Endothelial cell of umbilical vein (primary cell): ENCODE results near the gene NUDT21. TPM values are rescaled to one million over a fixed set of nuclear protein-coding genes. Genes with fewer than 3 reads are reported as not detected.

Experiments used
- BruUV-seq: library from RNA; stranded (reverse); fragments of 400-500 nt; replicated peaks from 2 replicates; lab custom pipeline; 2021; lab: Mats Ljungman, UMichigan
- CTCF ChIA-PET: fragments of 300-600, 350-600 bp; sonication (Branson Sonifier 250); formaldehyde crosslinking; loops from one replicate; lab custom pipeline; 2021; ENCODE audit warnings: antibody characterized with exemption, inconsistent platforms; lab: Charles Lee
- POLR2A ChIA-PET: fragments of 300-600, 350-600 bp; sonication (Branson Sonifier 250); formaldehyde crosslinking; loops from one replicate; lab custom pipeline; 2021; ENCODE audit warnings: antibody characterized with exemption, inconsistent platforms; lab: Charles Lee
- DNase-seq: peaks from one replicate; pipeline ENCODE4 v3.0.0-alpha.2; 2011; ENCODE audit warnings: low read depth, low spot score
- FAIRE-seq: peaks from 2 replicates; lab custom pipeline; 2011; peaks lifted over from hg19 to GRCh38; lab: Jason Lieb, UNC
- H2AFZ ChIP-seq: 2 replicates; pipeline ENCODE4 v1.6.0; 2012; ENCODE audit warnings: low read depth, low read length, control low read depth, inconsistent platforms
- H3K27ac ChIP-seq: 2 replicates; pipeline ENCODE4 v1.5.1; 2011; ENCODE audit warnings: low read depth, mild to moderate bottlenecking, control low read depth, low read length, moderate library complexity; ENCODE audit not compliant: insufficient read depth
- H3K27me3 ChIP-seq, 2 experiments: 2 replicates each; pipeline versions ENCODE4 v1.6.0 to v1.6.1; 2011; ENCODE audit warnings: low read length in 2 of 2, mixed read lengths in 1 of 2; ENCODE audit not compliant: control insufficient read depth in 2 of 2, insufficient read depth in 2 of 2
- H3K36me3 ChIP-seq, 2 experiments: 2 replicates in 1 of 2; 3 replicates in 1 of 2; pipeline ENCODE4 v1.5.1; 2011; ENCODE audit warnings: low read length in 2 of 2, mild to moderate bottlenecking in 1 of 2, moderate library complexity in 1 of 2; ENCODE audit not compliant: control insufficient read depth in 2 of 2, insufficient read depth in 2 of 2; ENCODE audit errors: extremely low read depth in 1 of 2
- H3K4me1 ChIP-seq: 3 replicates; pipeline ENCODE4 v1.5.1; 2011; ENCODE audit warnings: mild to moderate bottlenecking, low read length; ENCODE audit not compliant: control insufficient read depth, insufficient read depth; ENCODE audit errors: extremely low read depth
- H3K4me2 ChIP-seq: 2 replicates; pipeline ENCODE4 v1.6.1; 2011; ENCODE audit warnings: low read length, control low read depth, mixed read lengths; ENCODE audit not compliant: insufficient read depth
- H3K4me3 ChIP-seq, 3 experiments: fragments of 200-600 bp in 1 of 3; sonication (generic), shearing (Covaris generic) in 1 of 3; replicated peaks in 1 of 3; 2 replicates each; pipeline ENCODE4 v1.5.1; 2011 to 2016; ENCODE audit warnings: control low read depth in 3 of 3, low read length in 3 of 3, mild to moderate bottlenecking in 2 of 3, inconsistent platforms in 1 of 3, low read depth in 1 of 3, moderate library complexity in 1 of 3; ENCODE audit not compliant: insufficient read depth in 1 of 3
- H3K79me2 ChIP-seq: 2 replicates; pipeline ENCODE4 v1.6.0; 2012; ENCODE audit warnings: low read length, inconsistent platforms; ENCODE audit not compliant: control insufficient read depth, insufficient read depth
- H3K9ac ChIP-seq: replicated peaks from 2 replicates; pipeline ENCODE3; 2011; ENCODE audit warnings: low read length, control low read depth; ENCODE audit not compliant: insufficient read depth; ENCODE audit errors: extremely low read depth
- H3K9me1 ChIP-seq: replicated peaks from 3 replicates; pipeline ENCODE4 v1.6.0; 2011; ENCODE audit warnings: mild to moderate bottlenecking, low read length; ENCODE audit not compliant: control insufficient read depth, insufficient read depth; ENCODE audit errors: extremely low read depth
- H3K9me3 ChIP-seq: replicated peaks from 2 replicates; pipeline ENCODE4 v1.5.1; 2012; ENCODE audit warnings: low read length, inconsistent platforms; ENCODE audit not compliant: control insufficient read depth, insufficient read depth
- H4K20me1 ChIP-seq: replicated peaks from 2 replicates; pipeline ENCODE3; 2011; ENCODE audit warnings: mild to moderate bottlenecking, low read length; ENCODE audit not compliant: control insufficient read depth, insufficient read depth; ENCODE audit errors: extremely low read depth
- EZH2 ChIP-seq: IDR thresholded peaks from 2 replicates; pipeline ENCODE4 v1.6.1; 2012; ENCODE audit warnings: borderline replicate concordance, low read depth, mild to moderate bottlenecking, moderate library complexity, low read length, inconsistent platforms; ENCODE audit not compliant: severe bottlenecking
- FOS ChIP-seq: IDR thresholded peaks from 2 replicates; pipeline ENCODE4 v1.6.1; 2011; ENCODE audit warnings: mild to moderate bottlenecking, low read length, moderate library complexity, borderline replicate concordance; ENCODE audit not compliant: insufficient read depth
- GATA2 ChIP-seq: IDR thresholded peaks from 2 replicates; pipeline ENCODE4 v1.7.0; 2011; ENCODE audit warnings: low read depth, mild to moderate bottlenecking, moderate library complexity, mixed read lengths, low read length; ENCODE audit not compliant: insufficient read length, insufficient read depth
- JUN ChIP-seq: IDR thresholded peaks from 2 replicates; pipeline ENCODE4 v1.6.1; 2011; ENCODE audit warnings: borderline replicate concordance, low read depth; ENCODE audit not compliant: insufficient read length, insufficient read depth
- MYC ChIP-seq: IDR thresholded peaks from one replicate; pipeline ENCODE4 v1.6.1; 2011; ENCODE audit warnings: mild to moderate bottlenecking, low read depth, low read length
- POLR2A ChIP-seq: IDR thresholded peaks from 2 replicates; pipeline ENCODE4 v1.6.1; 2012; ENCODE audit warnings: low read depth, mild to moderate bottlenecking, control low read depth, low read length
- POLR2AphosphoS5 ChIP-seq: IDR thresholded peaks from 2 replicates; pipeline ENCODE4 v1.6.1; 2012; ENCODE audit warnings: low read depth, mild to moderate bottlenecking, control low read depth, low read length, moderate library complexity; ENCODE audit not compliant: insufficient read depth
- dilution Hi-C: fragments of 300-500 bp; cut with MboI; formaldehyde crosslinking; loops from one replicate; pipeline ENCODE4 v1.15.0; 2019; ENCODE audit warnings: low sequenced_read_pairs; ENCODE audit not compliant: extremely low pct_ligation_motif_present
- intact Hi-C: fragments of 100-400 bp; cut with micrococcal nuclease; formaldehyde crosslinking; loops from one replicate; pipeline ENCODE4 v1.10.0; 2022
- polyA plus RNA-seq, 4 experiments: library from polyadenylated mRNA; depleted of rRNA in 3 of 4; stranded (reverse) in 3 of 4; unstranded in 1 of 4; fragments of >200 nt; gene quantifications; 2 replicates each; pipeline versions ENCODE4 v1.2.1 to v1.2.3, GENCODE V29; 2011 to 2012; ENCODE audit warnings: missing spikeins in 1 of 4
- total RNA-seq: library from RNA; stranded (reverse); gene quantifications from 2 replicates; pipeline ENCODE4 v1.2.3, GENCODE V29; 2021
- TF ChIP-seq, protein P1 (sequence below), 2 donors: IDR thresholded peaks; 1 replicate in 1 of 2; 2 replicates in 1 of 2; pipeline ENCODE4 v1.5.1; 2011; ENCODE audit warnings: low read length in 2 of 2, mild to moderate bottlenecking in 2 of 2, moderate library complexity in 2 of 2, control low read depth in 1 of 2, inconsistent platforms in 1 of 2, low read depth in 1 of 2; ENCODE audit not compliant: insufficient read depth in 1 of 2; ENCODE audit errors: extremely low read depth in 1 of 2
- TF ChIP-seq, protein P2 (sequence below): IDR thresholded peaks from 2 replicates; pipeline ENCODE4 v1.6.1; 2011; ENCODE audit not compliant: insufficient read depth, insufficient read length

NUDT21 gene
- total and polyA plus RNA-seq, 2 donors (not counting 3 experiments of a cell fraction or from before 2014, with no cell fraction given): 56.4 to 158 TPM

DNA sequence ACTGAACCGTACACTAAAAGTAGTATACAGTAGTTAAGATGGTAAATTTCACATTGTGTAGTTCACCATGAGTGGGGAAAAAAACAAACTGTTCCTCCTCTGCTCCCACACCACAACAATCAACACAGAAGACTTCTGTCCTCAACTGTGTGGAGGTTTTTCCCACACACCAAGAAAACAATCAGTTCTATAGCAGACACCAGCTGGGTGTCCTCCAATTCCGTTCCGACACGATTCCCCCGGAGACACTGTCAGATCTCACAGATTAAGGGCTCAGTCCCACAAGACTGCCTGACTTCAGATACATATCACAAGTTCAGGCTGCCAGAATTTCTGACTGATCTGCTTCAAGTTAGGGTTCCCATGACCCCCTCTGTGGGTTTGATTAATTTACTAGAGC, 36.9 kb upstream of the NUDT21 start:
- DNase-seq (no peak), FAIRE-seq (no peak)
- TF ChIP-seq MYC: no peak
- no peak for TF ChIP-seq JUN
- no peak for TF ChIP-seq FOS
- TF ChIP-seq, protein P1, sequence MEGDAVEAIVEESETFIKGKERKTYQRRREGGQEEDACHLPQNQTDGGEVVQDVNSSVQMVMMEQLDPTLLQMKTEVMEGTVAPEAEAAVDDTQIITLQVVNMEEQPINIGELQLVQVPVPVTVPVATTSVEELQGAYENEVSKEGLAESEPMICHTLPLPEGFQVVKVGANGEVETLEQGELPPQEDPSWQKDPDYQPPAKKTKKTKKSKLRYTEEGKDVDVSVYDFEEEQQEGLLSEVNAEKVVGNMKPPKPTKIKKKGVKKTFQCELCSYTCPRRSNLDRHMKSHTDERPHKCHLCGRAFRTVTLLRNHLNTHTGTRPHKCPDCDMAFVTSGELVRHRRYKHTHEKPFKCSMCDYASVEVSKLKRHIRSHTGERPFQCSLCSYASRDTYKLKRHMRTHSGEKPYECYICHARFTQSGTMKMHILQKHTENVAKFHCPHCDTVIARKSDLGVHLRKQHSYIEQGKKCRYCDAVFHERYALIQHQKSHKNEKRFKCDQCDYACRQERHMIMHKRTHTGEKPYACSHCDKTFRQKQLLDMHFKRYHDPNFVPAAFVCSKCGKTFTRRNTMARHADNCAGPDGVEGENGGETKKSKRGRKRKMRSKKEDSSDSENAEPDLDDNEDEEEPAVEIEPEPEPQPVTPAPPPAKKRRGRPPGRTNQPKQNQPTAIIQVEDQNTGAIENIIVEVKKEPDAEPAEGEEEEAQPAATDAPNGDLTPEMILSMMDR (IDR thresholded peaks at IDR 0.05; ENCODE audit: extremely low read depth in 1 of 2, insufficient read depth in 1 of 2, low read depth in 1 of 2, low read length in 2 of 2): no peak
- H3K9me1 ChIP-seq: no peaks in the 10 kb centered on the region
- ChIA-PET POLR2A (no interaction called here), CTCF (no interaction called here)
- dilution Hi-C loops (no loop called here), intact Hi-C loops (no loop called here)
- H3K27ac ChIP-seq: no peak overlapping the region
- peaks cover 0 to 3% of the 10 kb centered on the region in 2 experiments for H3K36me3 ChIP-seq
- no peak overlapping the region for H3K4me3 ChIP-seq
- H3K9ac ChIP-seq: no peak overlapping the region
- no peaks in the 10 kb centered on the region for H4K20me1 ChIP-seq
- no peaks in the 10 kb centered on the region for H3K27me3 ChIP-seq
- no peak overlapping the region for H3K4me2 ChIP-seq
- no peak overlapping the region for H2AFZ ChIP-seq
- no peaks in the 10 kb centered on the region for H3K79me2 ChIP-seq
- H3K4me1 ChIP-seq: no peaks in the 10 kb centered on the region
- H3K9me3 ChIP-seq: no peaks in the 10 kb centered on the region
- BruUV-seq: no TSS peak

DNA sequence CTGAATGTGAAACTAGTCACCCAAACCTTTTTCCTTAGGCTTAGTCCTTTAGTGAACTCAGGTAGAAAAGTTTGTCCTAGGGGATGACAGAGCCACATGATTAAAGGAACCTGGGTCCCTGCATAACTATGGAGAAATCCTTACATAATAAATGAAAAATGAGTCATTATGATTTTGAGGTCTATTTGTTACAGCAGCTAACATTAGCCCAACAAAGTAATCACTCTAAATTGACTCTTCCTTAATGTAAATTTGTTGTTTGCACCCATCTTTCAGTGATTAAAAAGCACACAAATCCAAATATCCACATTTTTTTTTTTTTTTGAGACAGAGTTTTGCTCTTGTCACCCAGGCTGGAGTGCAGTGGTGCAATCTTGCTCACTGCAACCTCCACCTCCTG, 32.3 kb upstream of the NUDT21 start:
- TF ChIP-seq POLR2AphosphoS5: no peak
- TF ChIP-seq POLR2A: no peak
- TF ChIP-seq EZH2: no peak
- TF ChIP-seq MYC: no peak
- TF ChIP-seq, protein P2, sequence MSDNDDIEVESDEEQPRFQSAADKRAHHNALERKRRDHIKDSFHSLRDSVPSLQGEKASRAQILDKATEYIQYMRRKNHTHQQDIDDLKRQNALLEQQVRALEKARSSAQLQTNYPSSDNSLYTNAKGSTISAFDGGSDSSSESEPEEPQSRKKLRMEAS: no peak
- no peak for TF ChIP-seq JUN
- no peak for TF ChIP-seq FOS
- no peak for TF ChIP-seq GATA2
- TF ChIP-seq, protein P1 (IDR thresholded peaks at IDR 0.05; ENCODE audit: extremely low read depth in 1 of 2, insufficient read depth in 1 of 2, low read depth in 1 of 2, low read length in 2 of 2): no peak
- POLR2A ChIA-PET: no interaction called here
- Histone ChIP-seq H3K9me1 (no peaks in the 10 kb centered on the region), H3K9me3 (no peaks in the 10 kb centered on the region), H3K9ac (no peak overlapping the region), H3K27me3 (no peaks in the 10 kb centered on the region), H3K4me2 (no peak overlapping the region), H3K36me3 (peaks cover 2 to 6% of the 10 kb centered on the region in 2 experiments), H4K20me1 (no peaks in the 10 kb centered on the region), H2AFZ (no peak overlapping the region), H3K27ac (no peak overlapping the region), H3K4me3 (no peak overlapping the region), H3K4me1 (no peaks in the 10 kb centered on the region), H3K79me2 (no peaks in the 10 kb centered on the region)
- dilution Hi-C loops: no loop called here
- BruUV-seq: no TSS peak
- FAIRE-seq (no peak), DNase-seq (no peak)
- CTCF ChIA-PET: no interaction called here
- intact Hi-C loops: no loop called here
